H1 (cell line): ENCODE results near the gene CAMK1.

ENCODE experiments used
- BCL11A ChIP-seq, 2 experiments: IDR thresholded peaks; one replicate each; pipeline ENCODE4 v1.6.1; 2011; ENCODE audit warnings: low read depth in 2 of 2, low read length in 2 of 2, mild to moderate bottlenecking in 2 of 2
- BRCA1 ChIP-seq: IDR thresholded peaks from 2 replicates; pipeline ENCODE4 v1.6.1; 2012; ENCODE audit warnings: low read depth, low read length, improper control_type of control experiment
- CEBPB ChIP-seq: IDR thresholded peaks from 2 replicates; pipeline ENCODE4 v1.6.1; 2012; ENCODE audit warnings: low read depth, low read length
- CTBP2 ChIP-seq: IDR thresholded peaks from 2 replicates; pipeline ENCODE4 v1.7.0; 2011; ENCODE audit warnings: borderline replicate concordance, mild to moderate bottlenecking, moderate library complexity, mixed read lengths, low read length; ENCODE audit not compliant: insufficient read depth, insufficient read length
- CTCF ChIP-seq, 3 experiments: IDR thresholded peaks; 1 replicate in 2 of 3; 2 replicates in 1 of 3; pipeline versions ENCODE4 v1.5.1 to v1.6.1; 2011; ENCODE audit warnings: low read length in 3 of 3, mild to moderate bottlenecking in 3 of 3, inconsistent platforms in 2 of 3, low read depth in 1 of 3, moderate library complexity in 1 of 3; ENCODE audit not compliant: insufficient read depth in 1 of 3; ENCODE audit errors: control extremely low read depth in 1 of 3
- EGR1 ChIP-seq: IDR thresholded peaks from 2 replicates; pipeline ENCODE4 v1.6.1; 2011; ENCODE audit warnings: low read depth, low read length, borderline replicate concordance
- POLR2A ChIP-seq, 2 experiments: IDR thresholded peaks; 1 replicate in 1 of 2; 2 replicates in 1 of 2; pipeline ENCODE4 v1.6.1; 2011; ENCODE audit warnings: low read depth in 2 of 2, low read length in 2 of 2, mild to moderate bottlenecking in 2 of 2; ENCODE audit errors: control extremely low read depth in 1 of 2
- POLR2AphosphoS5 ChIP-seq: IDR thresholded peaks from 2 replicates; pipeline ENCODE4 v1.6.1; 2011; ENCODE audit warnings: low read depth, low read length
- RFX5 ChIP-seq: IDR thresholded peaks from 2 replicates; pipeline ENCODE4 v1.6.1; 2011; ENCODE audit warnings: low read depth, low read length, improper control_type of control experiment, borderline replicate concordance

- no peak for TF ChIP-seq CEBPB
- no peak for TF ChIP-seq CTCF (IDR thresholded peaks at IDR 0.05; ENCODE audit: control extremely low read depth in 1 of 3, insufficient read depth in 1 of 3, low read depth in 1 of 3, low read length in 3 of 3)
- TF ChIP-seq BRCA1, result no peak
- no peak for TF ChIP-seq EGR1
- TF ChIP-seq CTBP2, result no peak
- TF ChIP-seq BCL11A (IDR thresholded peaks at IDR 0.05; ENCODE audit: low read depth in 2 of 2, low read length in 2 of 2), result no peak
- TF ChIP-seq POLR2A (IDR thresholded peaks at IDR 0.05; ENCODE audit: control extremely low read depth in 1 of 2, low read depth in 2 of 2, low read length in 2 of 2), result no peak
- no peak for TF ChIP-seq POLR2AphosphoS5
- no peak for TF ChIP-seq RFX5
Measured at GRCh38 chr3:9810846-9811245, 41.1 kb upstream of the CAMK1 start.
